Measurements from ENCODE around the gene IRGC. TPM values are rescaled to one million over a fixed set of nuclear protein-coding genes. Genes with fewer than 3 reads are reported as not detected.
A peak's percentile ranks its signal among the peaks of the same experiment; 100 is the strongest.

The IRGC gene
- total and polyA plus RNA-seq, 9 of the 15 experiments (the other 6 are each of a cell fraction or from before 2014, with no cell fraction given) = not detected

GRCh38 chr19:43755256-43755801, 39.5 kb downstream of the IRGC start (continued):
- 0 out of 4 replicates have a peak, but pooled peaks have one; percentile 0 to 64 for TF ChIP-seq MLLT1 (IDR thresholded peaks at IDR 0.05)
- no peak for TF ChIP-seq ATF4 (CRISPR knock-in tag; IDR thresholded peaks at IDR 0.05)
- no peak; the same call in 1 of the 2 replicates for TF ChIP-seq TAF7 (tag; IDR thresholded peaks at IDR 0.05)
- TF ChIP-seq GATAD2A (IDR thresholded peaks at IDR 0.05) = no peak
- 0 out of 2 replicates have a peak, but pooled peaks have one; percentile 21 for TF ChIP-seq FOXO4 (CRISPR knock-in tag; IDR thresholded peaks at IDR 0.05)
- TF ChIP-seq PCBP2 (IDR thresholded peaks at IDR 0.05; ENCODE audit: low read depth, low read length, poor library complexity, severe bottlenecking) = no peak
- TF ChIP-seq SRSF3 (IDR thresholded peaks at IDR 0.05; ENCODE audit: insufficient read depth, low read length) = peak; percentile 95; the same call in 1 of the 2 replicates
- no peak for TF ChIP-seq ZNF584 (CRISPR knock-in tag; IDR thresholded peaks at IDR 0.05; ENCODE audit: low read depth)
- TF ChIP-seq GATAD2B (IDR thresholded peaks at IDR 0.05; ENCODE audit: borderline replicate concordance) = no peak
- TF ChIP-seq ZNF143 (CRISPR knock-in tag; IDR thresholded peaks at IDR 0.05) = no peak
- no peak for TF ChIP-seq JUND (IDR thresholded peaks at IDR 0.05; ENCODE audit: borderline replicate concordance, low read depth, low read length)
- peak; percentile 7; the same call in 1 of the 3 replicates for TF ChIP-seq JUND (tag; IDR thresholded peaks at IDR 0.05; ENCODE audit: borderline replicate concordance, low read depth, low read length)
- TF ChIP-seq HMG20A (CRISPR knock-in tag; conservative IDR thresholded peaks at IDR 0.05) = no peak
- no peak for TF ChIP-seq MYNN (IDR thresholded peaks at IDR 0.05)
- no peak for TF ChIP-seq MYNN (CRISPR knock-in tag; IDR thresholded peaks at IDR 0.05)
- TF ChIP-seq ZBTB49 (CRISPR knock-in tag; IDR thresholded peaks at IDR 0.05; ENCODE audit: borderline replicate concordance) = no peak
- TF ChIP-seq ZKSCAN1 (IDR thresholded peaks at IDR 0.05; ENCODE audit: low read depth, low read length) = no peak

Measured in K562 (cell line).